ENCODE results near the gene CCNYL1.

The CCNYL1 gene

GRCh38 chr2:207674266-207674774 is 37.1 kb upstream of the CCNYL1 start:
- Mint-ChIP-seq H3K36me3 (ENCODE audit: low read depth) (no peaks in the 10 kb centered on the region), H3K4me3 (no peak overlapping the region), H3K4me1 (peaks cover 7% of the 10 kb centered on the region), H3K27ac (no peak overlapping the region), H3K27me3 (ENCODE audit: low read depth, poor library complexity) (peaks cover 6% of the 10 kb centered on the region), H3K9me3 (no peaks in the 10 kb centered on the region)
- DNase-seq, result no peak
- no peak for TF ChIP-seq CTCF (IDR thresholded peaks at IDR 0.05)

GRCh38 chr2:207674826-207675225 is 36.6 kb upstream of the CCNYL1 start:
- DNase-seq, result no peak
- Mint-ChIP-seq H3K36me3 (ENCODE audit: low read depth) (no peaks in the 10 kb centered on the region), H3K9me3 (no peaks in the 10 kb centered on the region), H3K4me3 (no peak overlapping the region), H3K27ac (no peak overlapping the region), H3K27me3 (ENCODE audit: low read depth, poor library complexity) (peaks cover 6% of the 10 kb centered on the region), H3K4me1 (peaks cover 7% of the 10 kb centered on the region)
- TF ChIP-seq CTCF (IDR thresholded peaks at IDR 0.05), result no peak

- Mint-ChIP-seq H3K36me3 (ENCODE audit: low read depth) (no peaks in the 10 kb centered on the region), H3K27ac (no peak overlapping the region), H3K4me3 (no peak overlapping the region), H3K27me3 (ENCODE audit: low read depth, poor library complexity) (peaks cover 14% of the 10 kb centered on the region), H3K9me3 (no peaks in the 10 kb centered on the region), H3K4me1 (peaks cover 7% of the 10 kb centered on the region)
- DNase-seq, result no peak
- no peak for TF ChIP-seq CTCF (IDR thresholded peaks at IDR 0.05)
Observed at GRCh38 chr2:207676827-207677354, 34.5 kb upstream of the CCNYL1 start.

GRCh38 chr2:207681431-207681830 is 30.0 kb upstream of the CCNYL1 start:
- no peak for TF ChIP-seq CTCF (IDR thresholded peaks at IDR 0.05)
- no peak overlapping the region for H3K27ac Mint-ChIP-seq
- H3K9me3 Mint-ChIP-seq, result no peaks in the 10 kb centered on the region
- peaks cover 7% of the 10 kb centered on the region for H3K4me1 Mint-ChIP-seq
- H3K36me3 Mint-ChIP-seq (ENCODE audit: low read depth), result no peaks in the 10 kb centered on the region
- peaks cover 12% of the 10 kb centered on the region for H3K27me3 Mint-ChIP-seq (ENCODE audit: low read depth, poor library complexity)
- H3K4me3 Mint-ChIP-seq, result no peak overlapping the region
- DNase-seq, result peak; percentile 15

- DNase-seq, result no peak
Observed at GRCh38 chr2:207682557-207682956, 28.9 kb upstream of the CCNYL1 start.

More at GRCh38 chr2:207682557-207682956, 28.9 kb upstream of the CCNYL1 start:
- H3K4me3 Mint-ChIP-seq, result no peak overlapping the region
- peaks cover 12% of the 10 kb centered on the region for H3K27me3 Mint-ChIP-seq (ENCODE audit: low read depth, poor library complexity)
- H3K9me3 Mint-ChIP-seq, result no peaks in the 10 kb centered on the region
- H3K36me3 Mint-ChIP-seq (ENCODE audit: low read depth), result no peaks in the 10 kb centered on the region
- H3K4me1 Mint-ChIP-seq, result no peaks in the 10 kb centered on the region
- no peak overlapping the region for H3K27ac Mint-ChIP-seq
- TF ChIP-seq CTCF (IDR thresholded peaks at IDR 0.05), result no peak
